Neuronal stem cell (in vitro differentiated cells): ENCODE measurements around the gene MCOLN1.

Source experiments
- DNase-seq: peaks from one replicate; pipeline ENCODE4 v3.0.0-alpha.2; 2013; ENCODE audit warnings: low spot score
- H2AFZ ChIP-seq: one replicate; pipeline ENCODE4 v1.6.1; 2013; ENCODE audit warnings: mild to moderate bottlenecking, low read length, inconsistent platforms
- H2AK5ac ChIP-seq: 2 replicates; pipeline ENCODE4 v1.6.1; 2013; ENCODE audit warnings: low read depth, mild to moderate bottlenecking, inconsistent platforms, low read length, moderate library complexity, mixed read lengths
- H2BK120ac ChIP-seq: 2 replicates; pipeline ENCODE4 v1.6.1; 2013; ENCODE audit warnings: low read depth, mild to moderate bottlenecking, inconsistent platforms, low read length, moderate library complexity, mixed read lengths
- H2BK12ac ChIP-seq: one replicate; pipeline ENCODE4 v1.6.1; 2013; ENCODE audit warnings: low read length, inconsistent platforms
- H2BK15ac ChIP-seq: 2 replicates; pipeline ENCODE4 v1.6.1; 2013; ENCODE audit warnings: mild to moderate bottlenecking, low read length, inconsistent platforms, mixed read lengths
- H2BK5ac ChIP-seq: one replicate; pipeline ENCODE4 v1.6.1; 2013; ENCODE audit warnings: inconsistent platforms, mild to moderate bottlenecking, low read length, moderate library complexity
- H3K14ac ChIP-seq: one replicate; pipeline ENCODE4 v1.6.1; 2013; ENCODE audit warnings: low read length, inconsistent platforms
- H3K18ac ChIP-seq: 2 replicates; pipeline ENCODE4 v1.6.1; 2013; ENCODE audit warnings: low read length, inconsistent platforms
- H3K23ac ChIP-seq: 2 replicates; pipeline ENCODE4 v1.6.1; 2013; ENCODE audit warnings: low read depth, mild to moderate bottlenecking, mixed read lengths, low read length, inconsistent platforms; ENCODE audit not compliant: poor library complexity
- H3K27ac ChIP-seq: replicated peaks from 3 replicates; pipeline ENCODE4 v1.5.1; 2013; ENCODE audit warnings: low read length, inconsistent platforms
- H3K27me3 ChIP-seq, 3 experiments: 2 replicates each; pipeline ENCODE4 v1.6.1; 2013; ENCODE audit warnings: low read length in 3 of 3, mild to moderate bottlenecking in 2 of 3, inconsistent platforms in 1 of 3, low read depth in 1 of 3, mixed read lengths in 1 of 3, moderate library complexity in 1 of 3; ENCODE audit not compliant: control insufficient read depth in 3 of 3, insufficient read depth in 3 of 3
- H3K36me3 ChIP-seq, 2 donors: replicated peaks in 1 of 2; 2 replicates each; pipeline ENCODE4 v1.6.1; 2013; ENCODE audit warnings: low read length in 2 of 2; ENCODE audit not compliant: control insufficient read depth in 2 of 2, insufficient read depth in 2 of 2
- H3K4ac ChIP-seq: 2 replicates; pipeline ENCODE4 v1.6.1; 2013; ENCODE audit warnings: inconsistent platforms, mild to moderate bottlenecking, low read length, moderate library complexity
- H3K4me1 ChIP-seq, 2 donors: 1 replicate in 1 of 2; 2 replicates in 1 of 2; pipeline ENCODE4 v1.6.1; 2013; ENCODE audit warnings: low read length in 2 of 2, low read depth in 1 of 2; ENCODE audit not compliant: control insufficient read depth in 2 of 2, insufficient read depth in 1 of 2
- H3K4me2 ChIP-seq: one replicate; pipeline ENCODE4 v1.6.1; 2013; ENCODE audit warnings: mild to moderate bottlenecking, low read length, inconsistent platforms; ENCODE audit not compliant: insufficient read depth, poor library complexity, severe bottlenecking
- H3K4me3 ChIP-seq, 2 donors: 2 replicates each; pipeline ENCODE4 v1.5.1; 2013; ENCODE audit warnings: low read length in 2 of 2, mild to moderate bottlenecking in 2 of 2, inconsistent platforms in 1 of 2, moderate library complexity in 1 of 2
- H3K79me1 ChIP-seq: one replicate; pipeline ENCODE4 v1.6.1; 2013; ENCODE audit warnings: low read depth, mild to moderate bottlenecking, inconsistent platforms, low read length, moderate library complexity
- H3K9ac ChIP-seq: one replicate; pipeline ENCODE4 v1.6.1; 2013; ENCODE audit warnings: mild to moderate bottlenecking, low read depth, low read length, inconsistent platforms; ENCODE audit not compliant: poor library complexity
- H3K9me3 ChIP-seq, 2 donors: replicated peaks in 1 of 2; 2 replicates each; pipeline versions ENCODE3 to v1.6.1; 2013; ENCODE audit warnings: low read length in 2 of 2, mild to moderate bottlenecking in 2 of 2, inconsistent platforms in 1 of 2, low read depth in 1 of 2, mixed read lengths in 1 of 2, moderate library complexity in 1 of 2; ENCODE audit not compliant: control insufficient read depth in 2 of 2, insufficient read depth in 1 of 2
- H4K8ac ChIP-seq: one replicate; pipeline ENCODE4 v1.6.1; 2013; ENCODE audit warnings: low read depth, mild to moderate bottlenecking, inconsistent platforms, low read length, moderate library complexity
- H4K91ac ChIP-seq: one replicate; pipeline ENCODE4 v1.6.1; 2013; ENCODE audit warnings: low read length, low read depth, mild to moderate bottlenecking, inconsistent platforms; ENCODE audit not compliant: poor library complexity
- WGBS, 2 donors: extraction: QIAGEN DNeasy Blood & Tissue Kit; methylation state at CpG; one replicate each; pipeline ENCODE4 v1.1.7; 2013; ENCODE audit warnings: missing lambda C conversion rate in 2 of 2, mixed read lengths in 1 of 2; ENCODE audit not compliant: insufficient read length in 2 of 2, insufficient replicate concordance in 1 of 2; ENCODE audit errors: extremely low coverage in 2 of 2; 5-methylcytosine and 5-hydroxymethylcytosine counted together

MCOLN1 gene

DNA sequence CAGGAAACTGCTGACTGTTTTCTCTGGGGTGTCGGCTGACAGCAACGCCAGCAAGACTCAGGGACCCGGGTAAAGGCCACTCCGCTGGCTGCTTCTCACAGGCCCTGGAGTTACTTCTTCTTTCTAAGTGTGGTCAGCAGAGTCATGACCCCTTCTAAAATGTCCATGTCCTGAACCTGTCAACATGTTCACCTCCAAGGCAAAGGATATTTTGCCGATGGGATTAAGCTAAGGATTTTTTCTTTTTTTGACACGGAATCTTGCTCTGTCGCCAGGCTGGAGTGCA lies 41.5 kb upstream of the MCOLN1 start:
- H3K79me1 ChIP-seq: peaks cover 4% of the 10 kb centered on the region
- no peak overlapping the region for H2BK15ac ChIP-seq
- H3K4me1 ChIP-seq: peaks cover 3 to 11% of the 10 kb centered on the region in 2 donors
- H3K9me3 ChIP-seq: no peaks in the 10 kb centered on the region
- H4K91ac ChIP-seq: no peak overlapping the region
- H3K18ac ChIP-seq: no peak overlapping the region
- H3K9ac ChIP-seq: no peak overlapping the region
- H3K36me3 ChIP-seq: no peaks in the 10 kb centered on the region
- no CpG with 5 or more reads among the region's 7 CpGs for WGBS, 2 donors
- H2BK120ac ChIP-seq: no peak overlapping the region
- no peak overlapping the region for H3K23ac ChIP-seq
- no peak overlapping the region for H3K4me2 ChIP-seq
- no peak overlapping the region for H2AFZ ChIP-seq
- no peak overlapping the region for H3K27ac ChIP-seq
- no peak for DNase-seq
- H4K8ac ChIP-seq: no peak overlapping the region
- H3K27me3 ChIP-seq: no peaks in the 10 kb centered on the region
- no peak overlapping the region for H3K4me3 ChIP-seq
- H2AK5ac ChIP-seq: no peak overlapping the region
- H3K14ac ChIP-seq: no peak overlapping the region
- no peak overlapping the region for H2BK5ac ChIP-seq
- H3K4ac ChIP-seq: no peak overlapping the region
- H2BK12ac ChIP-seq: no peak overlapping the region

DNA sequence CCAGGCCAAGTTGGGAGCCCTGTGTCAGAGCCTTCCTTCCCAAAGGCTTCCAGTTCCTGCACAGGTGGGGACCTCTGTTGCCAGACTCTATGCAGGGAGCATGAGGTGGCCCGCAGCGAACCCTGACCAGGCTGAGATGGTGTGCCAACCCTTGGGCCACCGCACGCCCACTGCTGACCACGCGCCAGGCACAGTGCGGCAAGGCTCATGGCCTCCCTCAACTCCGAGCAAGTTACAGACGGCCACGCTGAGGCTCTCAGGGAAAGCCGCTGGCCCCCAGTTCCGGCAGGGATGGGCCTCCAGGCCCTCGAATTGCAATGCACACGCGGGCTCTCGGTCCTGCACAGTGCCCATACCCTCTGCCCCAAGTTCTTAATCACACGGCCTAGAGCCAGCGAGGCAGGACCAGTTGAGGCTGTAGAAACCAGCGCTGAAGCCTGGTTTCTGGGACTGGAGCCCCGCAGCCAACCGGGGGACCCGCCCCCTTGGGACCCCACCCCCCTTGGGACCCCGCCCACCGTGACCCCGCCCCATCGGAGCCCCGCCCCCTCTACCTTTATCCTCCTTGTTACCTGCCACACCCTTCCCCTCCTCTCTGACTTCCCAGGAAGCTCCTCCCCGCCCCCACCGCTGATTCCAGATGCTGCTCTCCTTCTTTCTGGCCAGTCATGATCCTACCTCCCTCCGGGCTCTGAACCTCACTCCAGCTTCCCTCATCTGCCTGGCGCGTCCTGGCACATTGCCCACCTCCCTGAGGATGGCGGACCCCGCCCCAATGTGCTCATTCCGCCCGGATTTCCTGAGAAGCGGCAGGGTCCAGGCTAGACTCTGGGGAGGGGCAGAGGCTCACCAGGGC lies 39.6 kb upstream of the MCOLN1 start:
- H2AK5ac ChIP-seq: peak overlapping the region; percentile 94
- no peak overlapping the region for H4K91ac ChIP-seq
- peak overlapping the region; percentile 73 for H3K23ac ChIP-seq
- no peaks in the 10 kb centered on the region for H3K36me3 ChIP-seq
- H3K18ac ChIP-seq: peak overlapping the region; percentile 94
- no peak overlapping the region for H2BK120ac ChIP-seq
- no CpG with 5 or more reads among the region's 37 CpGs for WGBS, 2 donors
- no peaks in the 10 kb centered on the region for H3K9me3 ChIP-seq
- H3K14ac ChIP-seq: peak overlapping the region; percentile 56
- H3K27me3 ChIP-seq: no peaks in the 10 kb centered on the region
- H2BK12ac ChIP-seq: no peak overlapping the region
- H3K4me1 ChIP-seq: peaks cover 3 to 11% of the 10 kb centered on the region in 2 donors
- no peak overlapping the region for H2AFZ ChIP-seq
- no peak overlapping the region for H3K4ac ChIP-seq
- peaks cover 1% of the 10 kb centered on the region for H3K79me1 ChIP-seq
- no peak overlapping the region for H3K27ac ChIP-seq
- peak overlapping the region; percentile 44 for H3K9ac ChIP-seq
- no peak overlapping the region for H3K4me3 ChIP-seq
- no peak for DNase-seq
- H4K8ac ChIP-seq: peak overlapping the region; percentile 43
- H2BK15ac ChIP-seq: no peak overlapping the region
- H3K4me2 ChIP-seq: no peak overlapping the region
- H2BK5ac ChIP-seq: no peak overlapping the region

DNA sequence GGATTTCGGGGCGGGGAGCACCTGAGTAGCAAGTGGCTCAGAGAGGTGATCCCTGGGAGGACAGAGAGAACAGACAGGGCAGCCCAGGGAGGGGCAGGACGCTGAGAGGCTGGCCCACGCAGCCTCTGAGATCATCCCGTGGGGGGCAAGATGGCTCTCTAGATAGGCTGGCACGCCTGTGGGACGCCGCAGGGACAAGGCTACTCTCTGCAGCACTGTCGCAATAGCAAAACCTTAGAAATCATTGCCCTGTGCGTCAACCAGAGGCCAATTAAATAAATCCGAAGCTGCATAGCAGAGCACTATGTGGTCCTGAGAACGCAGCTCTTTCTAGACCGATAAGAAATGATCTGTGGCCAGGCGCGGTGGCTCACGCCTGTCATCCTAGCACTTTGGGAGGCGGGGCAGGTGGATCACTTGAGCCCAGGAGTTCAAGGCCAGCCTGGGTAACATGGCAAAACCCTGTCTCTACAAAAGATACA lies 38.7 kb upstream of the MCOLN1 start:
- no peak overlapping the region for H3K18ac ChIP-seq
- H3K9me3 ChIP-seq: no peaks in the 10 kb centered on the region
- H2AK5ac ChIP-seq: peak overlapping the region; percentile 79

DNA sequence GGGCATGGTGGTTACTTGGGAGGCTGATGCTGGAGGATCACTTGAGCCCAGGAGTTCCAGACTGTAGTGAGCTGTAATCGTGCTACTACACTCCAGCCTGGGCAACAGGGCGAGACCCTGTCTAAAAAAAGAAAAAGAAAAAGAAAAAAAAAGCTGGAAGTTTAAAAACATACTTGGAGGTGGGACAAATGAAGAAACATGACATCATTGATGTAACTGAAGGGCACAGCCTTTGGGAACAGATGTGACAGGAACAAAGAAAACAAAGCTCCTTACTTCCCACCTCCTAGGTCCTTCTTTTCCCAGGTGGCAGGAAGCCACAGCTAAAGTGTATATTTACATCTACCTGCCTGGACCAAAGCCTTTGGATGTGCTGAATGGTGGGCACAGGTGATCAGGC lies 35.5 kb upstream of the MCOLN1 start:
- H2AK5ac ChIP-seq: no peak overlapping the region
- no peak overlapping the region for H2BK15ac ChIP-seq
- H2BK12ac ChIP-seq: no peak overlapping the region
- H3K4me1 ChIP-seq: peaks cover 3 to 8% of the 10 kb centered on the region in 2 donors
- no peak overlapping the region for H3K4me3 ChIP-seq
- no peak for DNase-seq
- WGBS, 2 donors: no CpG with 5 or more reads among the region's 2 CpGs
- H3K18ac ChIP-seq: no peak overlapping the region
- no peak overlapping the region for H3K14ac ChIP-seq
- peaks cover 1% of the 10 kb centered on the region for H3K79me1 ChIP-seq
- H2BK5ac ChIP-seq: no peak overlapping the region
- no peak overlapping the region for H3K4ac ChIP-seq
- no peak overlapping the region for H3K27ac ChIP-seq
- H3K23ac ChIP-seq: no peak overlapping the region
- no peaks in the 10 kb centered on the region for H3K9me3 ChIP-seq
- no peak overlapping the region for H3K9ac ChIP-seq
- H4K8ac ChIP-seq: no peak overlapping the region
- no peaks in the 10 kb centered on the region for H3K27me3 ChIP-seq
- no peaks in the 10 kb centered on the region for H3K36me3 ChIP-seq
- no peak overlapping the region for H3K4me2 ChIP-seq
- H2BK120ac ChIP-seq: no peak overlapping the region
- H4K91ac ChIP-seq: no peak overlapping the region
- no peak overlapping the region for H2AFZ ChIP-seq

More for the DNA sequence above, 38.7 kb upstream of the MCOLN1 start:
- WGBS, 2 donors: no CpG with 5 or more reads among the region's 17 CpGs
- Histone ChIP-seq H2BK12ac (no peak overlapping the region), H4K91ac (no peak overlapping the region), H3K4me2 (no peak overlapping the region), H3K27me3 (no peaks in the 10 kb centered on the region), H3K27ac (no peak overlapping the region), H3K9ac (no peak overlapping the region), H3K36me3 (no peaks in the 10 kb centered on the region), H3K23ac (peak overlapping the region; percentile 3), H2BK120ac (no peak overlapping the region), H3K4me3 (no peak overlapping the region), H4K8ac (no peak overlapping the region), H3K4me1 (peaks cover 5 to 11% of the 10 kb centered on the region in 2 donors), H3K79me1 (peaks cover 1% of the 10 kb centered on the region), H2AFZ (no peak overlapping the region), H3K14ac (no peak overlapping the region), H2BK15ac (no peak overlapping the region), H2BK5ac (no peak overlapping the region), H3K4ac (no peak overlapping the region)
- no peak for DNase-seq
